Testis (tissue), 2 donors: ENCODE results near the gene TNRC18.

Source experiments
- CTCF ChIP-seq, 3 experiments: fragments of 450-650 bp in 2 of 3; fragments of 200-600 bp in 1 of 3; sonication (generic) in 1 of 3; IDR thresholded peaks; one replicate each; pipeline ENCODE4 v1.5.1; 2016 to 2019; ENCODE audit warnings: antibody characterized with exemption in 3 of 3, mild to moderate bottlenecking in 2 of 3, moderate library complexity in 1 of 3
- POLR2A ChIP-seq: fragments of 450-650 bp; IDR thresholded peaks from one replicate; pipeline ENCODE4 v1.6.1; 2017; ENCODE audit warnings: antibody characterized with exemption, mild to moderate bottlenecking, moderate library complexity

DNA sequence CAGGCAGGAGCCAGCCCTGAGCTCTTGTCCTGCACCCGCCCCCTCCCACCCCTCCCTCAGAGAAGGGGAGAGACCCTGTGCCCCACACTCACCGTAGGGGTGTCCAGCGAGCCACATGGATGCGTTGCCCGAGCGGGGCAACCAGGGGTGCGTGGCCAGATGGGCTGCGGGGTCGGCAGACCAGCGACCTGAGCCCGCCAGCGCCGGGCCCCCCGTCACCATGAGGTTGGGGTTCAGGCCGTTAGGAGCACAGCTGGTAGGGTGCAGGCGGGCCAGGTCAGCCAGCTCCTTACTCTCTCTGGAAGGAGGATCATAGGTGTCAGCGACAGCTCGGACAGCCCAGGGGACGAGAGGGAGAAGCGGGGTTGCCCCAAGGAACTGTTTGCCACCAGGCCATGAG lies 46.4 kb downstream of the TNRC18 start:
- TF ChIP-seq POLR2A, result no peak
- no peak for TF ChIP-seq CTCF (IDR thresholded peaks at IDR 0.05)
